Measurements from ENCODE around the gene BCOR. TPM values are rescaled to one million over a fixed set of nuclear protein-coding genes. Genes with fewer than 3 reads are reported as not detected.
A peak's percentile ranks its signal among the peaks of the same experiment; 100 is the strongest.

The BCOR gene
- total RNA-seq, 1 donor from 2014 or later, result 24.8 TPM

- Mint-ChIP-seq H3K4me1 (ENCODE audit: unreplicated experiment) (peaks cover 47% of the 10 kb centered on the region), H3K36me3 (ENCODE audit: unreplicated experiment) (no peaks in the 10 kb centered on the region), H3K27ac (ENCODE audit: unreplicated experiment) (no peak overlapping the region), H3K27me3 (ENCODE audit: unreplicated experiment) (no peaks in the 10 kb centered on the region), H3K9me3 (ENCODE audit: unreplicated experiment) (no peaks in the 10 kb centered on the region), H3K4me3 (ENCODE audit: unreplicated experiment) (no peak overlapping the region)
- no peak for DNase-seq (ENCODE audit: extremely low spot score, unreplicated experiment)
- TF ChIP-seq CTCF (IDR thresholded peaks at IDR 0.05), result no peak
These were observed 16.7 kb downstream of the BCOR start for GRCh38 chrX:40080894-40081678.

GRCh38 chrX:40079572-40079971 is 18.2 kb downstream of the BCOR start:
- H3K4me3 Mint-ChIP-seq (ENCODE audit: unreplicated experiment), result no peak overlapping the region
- no peak for DNase-seq (ENCODE audit: extremely low spot score, unreplicated experiment)

GRCh38 chrX:40078489-40079227 is 19.1 kb downstream of the BCOR start:
- Mint-ChIP-seq H3K36me3 (ENCODE audit: unreplicated experiment) (peaks cover 6% of the 10 kb centered on the region), H3K4me1 (ENCODE audit: unreplicated experiment) (peaks cover 26% of the 10 kb centered on the region), H3K27ac (ENCODE audit: unreplicated experiment) (no peak overlapping the region), H3K4me3 (ENCODE audit: unreplicated experiment) (no peak overlapping the region), H3K27me3 (ENCODE audit: unreplicated experiment) (no peaks in the 10 kb centered on the region), H3K9me3 (ENCODE audit: unreplicated experiment) (no peaks in the 10 kb centered on the region)
- no peak for TF ChIP-seq CTCF (IDR thresholded peaks at IDR 0.05)
- no peak for DNase-seq (ENCODE audit: extremely low spot score, unreplicated experiment)

More at GRCh38 chrX:40079572-40079971, 18.2 kb downstream of the BCOR start:
- peaks cover 33% of the 10 kb centered on the region for H3K4me1 Mint-ChIP-seq (ENCODE audit: unreplicated experiment)
- H3K27me3 Mint-ChIP-seq (ENCODE audit: unreplicated experiment), result no peaks in the 10 kb centered on the region
- no peak overlapping the region for H3K27ac Mint-ChIP-seq (ENCODE audit: unreplicated experiment)
- TF ChIP-seq CTCF (IDR thresholded peaks at IDR 0.05), result no peak
- H3K9me3 Mint-ChIP-seq (ENCODE audit: unreplicated experiment), result no peaks in the 10 kb centered on the region
- H3K36me3 Mint-ChIP-seq (ENCODE audit: unreplicated experiment), result no peaks in the 10 kb centered on the region

- no peaks in the 10 kb centered on the region for H3K9me3 Mint-ChIP-seq (ENCODE audit: unreplicated experiment)
- H3K4me3 Mint-ChIP-seq (ENCODE audit: unreplicated experiment), result no peak overlapping the region
- H3K4me1 Mint-ChIP-seq (ENCODE audit: unreplicated experiment), result peaks cover 26% of the 10 kb centered on the region
- DNase-seq (ENCODE audit: extremely low spot score, unreplicated experiment), result no peak
- peaks cover 12% of the 10 kb centered on the region for H3K36me3 Mint-ChIP-seq (ENCODE audit: unreplicated experiment)
- TF ChIP-seq CTCF (IDR thresholded peaks at IDR 0.05), result no peak
- no peaks in the 10 kb centered on the region for H3K27me3 Mint-ChIP-seq (ENCODE audit: unreplicated experiment)
- peak overlapping the region; percentile 45 for H3K27ac Mint-ChIP-seq (ENCODE audit: unreplicated experiment)
These were observed 19.9 kb downstream of the BCOR start for GRCh38 chrX:40077906-40078305.
